CD14-positive monocyte (primary cell): ENCODE data around the gene MEP1B. TPM values are rescaled to one million over a fixed set of nuclear protein-coding genes. Genes with fewer than 3 reads are reported as not detected.
"Not testable (repeated sequence)": the region's sequence is repeated elsewhere in the genome, so short reads cannot be mapped to it uniquely, and the experiment has no call there.

ENCODE experiments used
- DNase-seq, 3 donors: peaks; one replicate each; pipeline ENCODE4 v3.0.0-alpha.2; 2011 to 2022
- H2AFZ ChIP-seq: 2 replicates; pipeline ENCODE4 v1.6.0; 2012; ENCODE audit warnings: mild to moderate bottlenecking, low read depth, low read length, inconsistent platforms; ENCODE audit not compliant: insufficient read depth, poor library complexity, severe bottlenecking
- H3K27ac ChIP-seq, 2 donors: 1 replicate in 1 of 2; 2 replicates in 1 of 2; pipeline ENCODE4 v1.5.1; 2012 to 2013; ENCODE audit warnings: low read length in 2 of 2, control low read depth in 1 of 2, inconsistent platforms in 1 of 2, low read depth in 1 of 2, mild to moderate bottlenecking in 1 of 2
- H3K27me3 ChIP-seq, 2 donors: one replicate each; pipeline versions ENCODE4 v1.6.0 to v1.6.1; 2011 to 2013; ENCODE audit warnings: low read length in 2 of 2; ENCODE audit not compliant: control insufficient read depth in 2 of 2, insufficient read depth in 2 of 2
- H3K36me3 ChIP-seq, 2 donors: replicated peaks in 1 of 2; 1 replicate in 1 of 2; 2 replicates in 1 of 2; pipeline versions ENCODE4 v1.5.1 to v1.6.1; 2012 to 2013; ENCODE audit warnings: low read length in 2 of 2, control low read depth in 1 of 2, inconsistent platforms in 1 of 2, mild to moderate bottlenecking in 1 of 2; ENCODE audit not compliant: insufficient read depth in 2 of 2, control insufficient read depth in 1 of 2
- H3K4me1 ChIP-seq, 2 donors: 1 replicate in 1 of 2; 2 replicates in 1 of 2; pipeline versions ENCODE4 v1.5.1 to v1.6.1; 2012 to 2013; ENCODE audit warnings: low read length in 2 of 2, control low read depth in 1 of 2, inconsistent platforms in 1 of 2, mild to moderate bottlenecking in 1 of 2, moderate library complexity in 1 of 2; ENCODE audit not compliant: insufficient read depth in 2 of 2, control insufficient read depth in 1 of 2
- H3K4me2 ChIP-seq: replicated peaks from 2 replicates; pipeline ENCODE3; 2012; ENCODE audit warnings: low read length, moderate library complexity, mild to moderate bottlenecking; ENCODE audit not compliant: poor library complexity, severe bottlenecking; ENCODE audit errors: extremely low read depth
- H3K4me3 ChIP-seq, 3 experiments: fragments of 200-600 bp in 1 of 3; sonication (generic) in 1 of 3; replicated peaks in 1 of 3; 1 replicate in 2 of 3; 2 replicates in 1 of 3; pipeline ENCODE4 v1.5.1; 2011 to 2013; ENCODE audit warnings: low read length in 3 of 3, mild to moderate bottlenecking in 3 of 3, control low read depth in 2 of 3, low read depth in 2 of 3, inconsistent platforms in 1 of 3, moderate library complexity in 1 of 3
- H3K79me2 ChIP-seq: 2 replicates; pipeline ENCODE4 v1.6.0; 2012; ENCODE audit warnings: mild to moderate bottlenecking, control low read depth, inconsistent platforms, low read length, moderate library complexity; ENCODE audit not compliant: insufficient read depth
- H3K9ac ChIP-seq: 2 replicates; pipeline ENCODE4 v1.6.0; 2017; ENCODE audit warnings: low read length, mild to moderate bottlenecking; ENCODE audit not compliant: insufficient read depth, poor library complexity, severe bottlenecking
- H3K9me3 ChIP-seq, 2 donors: replicated peaks in 1 of 2; 1 replicate in 1 of 2; 2 replicates in 1 of 2; pipeline versions ENCODE4 v1.5.1 to v1.6.1; 2012 to 2013; ENCODE audit warnings: low read length in 2 of 2, control low read depth in 1 of 2; ENCODE audit not compliant: control insufficient read depth in 1 of 2, insufficient read depth in 1 of 2
- H4K20me1 ChIP-seq: 2 replicates; pipeline ENCODE4 v1.6.0; 2012; ENCODE audit warnings: mild to moderate bottlenecking, low read length, control low read depth, moderate library complexity; ENCODE audit not compliant: insufficient read depth
- H3K27ac Mint-ChIP-seq, 7 donors: one replicate each; pipeline ENCODE4 v1.8.0; 2020; ENCODE audit warnings: mild to moderate bottlenecking in 7 of 7, mixed read lengths in 7 of 7, moderate library complexity in 6 of 7, inconsistent platforms in 2 of 7
- H3K27me3 Mint-ChIP-seq, 3 donors: one replicate each; pipeline ENCODE4 v1.8.0; 2021 to 2022; ENCODE audit warnings: low read depth in 3 of 3, mild to moderate bottlenecking in 3 of 3, mixed read lengths in 3 of 3, moderate library complexity in 3 of 3, inconsistent platforms in 1 of 3
- H3K36me3 Mint-ChIP-seq, 2 donors: one replicate each; pipeline ENCODE4 v1.8.0; 2020; ENCODE audit warnings: mixed read lengths in 2 of 2, inconsistent platforms in 1 of 2, mild to moderate bottlenecking in 1 of 2
- H3K4me1 Mint-ChIP-seq: one replicate; pipeline ENCODE4 v1.8.0; 2020; ENCODE audit warnings: mild to moderate bottlenecking, mixed read lengths
- H3K4me3 Mint-ChIP-seq, 2 donors: one replicate each; pipeline ENCODE4 v1.8.0; 2020; ENCODE audit warnings: mild to moderate bottlenecking in 2 of 2, mixed read lengths in 2 of 2, moderate library complexity in 1 of 2
- H3K9me3 Mint-ChIP-seq, 7 donors: one replicate each; pipeline ENCODE4 v1.8.0; 2020 to 2022; ENCODE audit warnings: mixed read lengths in 7 of 7, mild to moderate bottlenecking in 6 of 7, moderate library complexity in 6 of 7, inconsistent platforms in 2 of 7
- CTCF ChIP-seq: fragments of 200-600 bp; IDR thresholded peaks from one replicate; pipeline ENCODE4 v1.8.0; 2022; ENCODE audit warnings: antibody characterized with exemption, mild to moderate bottlenecking
- WGBS: methylation state at CpG from one replicate; pipeline ENCODE4 v1.1.5; 2013; ENCODE audit warnings: missing lambda C conversion rate; ENCODE audit not compliant: insufficient coverage; 5-methylcytosine and 5-hydroxymethylcytosine counted together
- intact Hi-C, 2 donors: fragments of 100-400 bp; cut with micrococcal nuclease; formaldehyde crosslinking; loops; one replicate each; pipeline versions ENCODE4 v1.15.0 to v1.15.1; 2023
- polyA plus RNA-seq, 3 donors: library from polyadenylated mRNA; depleted of rRNA in 1 of 3; unstranded in 2 of 3; stranded (reverse) in 1 of 3; fragments of 300-500 nt in 2 of 3; fragments of >200 nt in 1 of 3; fragmentation: Illumina TruSeq in 2 of 3; gene quantifications; 1 replicate in 2 of 3; 2 replicates in 1 of 3; pipeline ENCODE4 v1.2.3, GENCODE V29; 2012 to 2021

Gene MEP1B
- polyA plus RNA-seq, 3 donors: not detected

GRCh38 chr18:32175265-32175664, 14.6 kb upstream of the MEP1B start:
- no peaks in the 10 kb centered on the region for H3K27me3 ChIP-seq
- H3K36me3 ChIP-seq: no peaks in the 10 kb centered on the region
- WGBS: 100% methylated on average over 1 of the region's 1 CpG
- no peak overlapping the region for H3K27ac Mint-ChIP-seq
- peaks cover 0 to 5% (median 0%) of the 10 kb centered on the region in 7 donors for H3K9me3 Mint-ChIP-seq
- no peak for TF ChIP-seq CTCF
- no peaks in the 10 kb centered on the region for H3K4me1 Mint-ChIP-seq
- no peak overlapping the region for H3K4me3 ChIP-seq
- H3K36me3 Mint-ChIP-seq: no peaks in the 10 kb centered on the region
- intact Hi-C loops: no loop called here
- no peak overlapping the region for H3K9ac ChIP-seq
- no peak overlapping the region for H3K4me2 ChIP-seq
- H3K4me3 Mint-ChIP-seq: no peak overlapping the region
- no peak overlapping the region for H3K27ac ChIP-seq
- H3K79me2 ChIP-seq: no peaks in the 10 kb centered on the region
- H3K9me3 ChIP-seq: no peaks in the 10 kb centered on the region
- H3K27me3 Mint-ChIP-seq: peaks cover 0 to 5% (median 3%) of the 10 kb centered on the region in 3 donors
- DNase-seq: no peak
- no peak overlapping the region for H2AFZ ChIP-seq
- no peaks in the 10 kb centered on the region for H3K4me1 ChIP-seq
- no peaks in the 10 kb centered on the region for H4K20me1 ChIP-seq

- no CpG with 5 or more reads among the region's 1 CpG for WGBS
- H3K9me3 Mint-ChIP-seq, intact Hi-C loops, H3K4me3 Mint-ChIP-seq, H3K36me3 ChIP-seq, H3K79me2 ChIP-seq, DNase-seq, H3K4me1 Mint-ChIP-seq, H4K20me1 ChIP-seq, H3K9ac ChIP-seq, H3K9me3 ChIP-seq, H3K36me3 Mint-ChIP-seq, H3K27ac ChIP-seq, H3K4me3 ChIP-seq, H3K4me2 ChIP-seq, H3K4me1 ChIP-seq, H3K27me3 Mint-ChIP-seq, H2AFZ ChIP-seq, H3K27ac Mint-ChIP-seq, H3K27me3 ChIP-seq: not testable (repeated sequence)
Observed at GRCh38 chr18:32176745-32177144, 13.1 kb upstream of the MEP1B start.
